Amniotic stem cell (primary cell): ENCODE measurements around the gene SPEG.
A peak's percentile ranks its signal among the peaks of the same experiment; 100 is the strongest.

Experiments used
- DNase-seq: peaks from one replicate; lab custom pipeline; 2025; lab: John Stamatoyannopoulos, UW

Gene SPEG

DNA sequence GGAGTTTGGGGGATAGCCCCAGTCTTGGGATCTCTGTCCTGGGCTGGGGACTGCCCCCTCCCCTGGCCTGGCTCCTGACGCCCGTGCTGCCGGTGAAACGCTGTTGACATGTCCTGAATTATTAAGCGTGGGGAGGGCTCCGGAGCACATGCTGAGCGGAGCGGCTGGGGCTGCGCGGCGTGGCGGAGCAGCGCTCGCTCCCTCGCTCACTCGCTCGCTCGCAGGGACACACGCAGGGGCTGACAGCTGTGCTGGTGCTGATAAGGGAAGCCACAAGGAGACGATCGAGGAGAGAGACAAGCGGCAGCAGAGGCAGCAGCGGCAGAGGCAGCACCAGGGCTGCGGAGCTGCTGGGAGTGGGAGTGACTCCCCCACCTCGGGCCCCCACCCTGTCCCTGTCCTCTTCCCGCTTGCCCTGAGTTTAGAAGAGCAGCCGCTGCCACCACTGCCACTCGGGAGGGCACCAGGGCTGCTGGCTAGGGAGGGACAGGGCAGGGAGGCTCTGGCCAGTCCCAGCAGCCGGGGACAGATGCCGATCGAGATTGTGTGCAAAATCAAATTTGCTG, 79.6 kb downstream of the SPEG start, which contains the start of gene ASIC4:
ASIC4 (plus strand) TSS at position 287 of the 566 bp plus-strand sequence; CDS start at position 530, 243 bp downstream.
- no peak for DNase-seq

DNA sequence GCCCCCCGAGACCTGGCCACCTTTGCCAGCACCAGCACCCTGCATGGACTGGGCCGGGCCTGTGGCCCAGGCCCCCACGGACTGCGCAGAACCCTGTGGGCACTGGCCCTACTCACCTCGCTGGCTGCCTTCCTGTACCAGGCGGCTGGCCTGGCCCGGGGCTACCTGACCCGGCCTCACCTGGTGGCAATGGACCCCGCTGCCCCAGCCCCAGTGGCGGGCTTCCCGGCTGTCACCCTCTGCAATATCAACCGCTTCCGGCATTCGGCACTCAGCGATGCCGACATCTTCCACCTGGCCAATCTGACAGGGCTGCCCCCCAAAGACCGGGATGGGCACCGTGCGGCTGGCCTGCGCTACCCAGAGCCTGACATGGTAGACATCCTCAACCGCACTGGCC, 80.2 kb downstream of the SPEG start:
- DNase-seq, result no peak

DNA sequence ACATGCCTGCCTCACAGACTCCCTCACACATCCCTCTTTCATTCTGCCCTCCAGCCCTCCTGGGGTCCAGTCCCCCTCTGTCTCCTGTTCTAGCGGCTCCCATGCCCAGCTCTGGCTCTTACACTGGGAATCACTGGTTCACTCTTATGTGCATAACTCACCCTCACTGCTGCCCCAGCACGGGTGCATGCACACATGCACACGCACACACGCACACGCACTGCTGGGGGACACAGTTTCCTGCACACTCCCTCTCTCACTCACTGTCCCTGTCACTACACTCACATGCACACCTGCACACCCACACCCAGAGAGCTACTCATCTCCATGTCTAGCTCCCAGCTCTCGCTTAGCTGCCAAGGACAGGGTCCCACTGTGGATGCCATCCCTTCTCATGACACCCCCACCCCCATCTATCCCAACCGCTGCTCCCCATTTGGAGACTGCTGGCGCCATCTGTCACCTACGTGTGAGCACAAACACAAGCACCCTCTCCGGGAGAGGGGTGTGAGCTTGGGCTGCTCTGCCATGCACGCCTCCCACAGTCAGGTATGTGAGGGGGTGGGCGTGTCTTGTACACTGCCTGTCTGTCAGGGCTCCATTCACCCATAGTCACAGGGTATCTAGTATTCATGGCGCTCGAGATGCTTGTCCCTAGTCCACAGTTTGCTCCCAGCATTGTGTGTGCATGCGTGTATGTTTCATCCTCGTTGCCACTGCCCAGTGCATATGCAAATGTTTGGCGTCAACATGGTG, 81.4 kb downstream of the SPEG start:
- DNase-seq, result no peak

DNA sequence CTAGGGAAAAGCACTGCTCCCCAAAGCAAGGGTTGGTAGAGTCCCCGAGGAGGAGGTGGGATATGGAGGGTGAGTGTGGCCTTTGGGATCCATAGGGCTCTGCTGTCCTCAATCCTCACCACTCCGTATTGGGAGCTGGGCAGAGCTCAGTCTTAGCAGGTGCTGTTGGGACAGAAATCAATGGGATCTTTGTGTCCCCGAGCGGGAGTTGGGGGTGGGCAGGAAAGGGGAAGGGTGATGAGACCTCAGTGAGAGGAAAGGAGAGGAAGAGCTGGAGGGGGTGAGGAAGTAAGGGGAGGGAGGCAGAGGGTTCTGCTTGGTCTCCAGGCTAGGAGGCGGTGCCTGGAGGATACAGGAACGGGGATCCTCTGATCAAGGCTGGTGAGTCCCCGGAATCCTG, 82.2 kb downstream of the SPEG start:
- DNase-seq, result no peak

DNA sequence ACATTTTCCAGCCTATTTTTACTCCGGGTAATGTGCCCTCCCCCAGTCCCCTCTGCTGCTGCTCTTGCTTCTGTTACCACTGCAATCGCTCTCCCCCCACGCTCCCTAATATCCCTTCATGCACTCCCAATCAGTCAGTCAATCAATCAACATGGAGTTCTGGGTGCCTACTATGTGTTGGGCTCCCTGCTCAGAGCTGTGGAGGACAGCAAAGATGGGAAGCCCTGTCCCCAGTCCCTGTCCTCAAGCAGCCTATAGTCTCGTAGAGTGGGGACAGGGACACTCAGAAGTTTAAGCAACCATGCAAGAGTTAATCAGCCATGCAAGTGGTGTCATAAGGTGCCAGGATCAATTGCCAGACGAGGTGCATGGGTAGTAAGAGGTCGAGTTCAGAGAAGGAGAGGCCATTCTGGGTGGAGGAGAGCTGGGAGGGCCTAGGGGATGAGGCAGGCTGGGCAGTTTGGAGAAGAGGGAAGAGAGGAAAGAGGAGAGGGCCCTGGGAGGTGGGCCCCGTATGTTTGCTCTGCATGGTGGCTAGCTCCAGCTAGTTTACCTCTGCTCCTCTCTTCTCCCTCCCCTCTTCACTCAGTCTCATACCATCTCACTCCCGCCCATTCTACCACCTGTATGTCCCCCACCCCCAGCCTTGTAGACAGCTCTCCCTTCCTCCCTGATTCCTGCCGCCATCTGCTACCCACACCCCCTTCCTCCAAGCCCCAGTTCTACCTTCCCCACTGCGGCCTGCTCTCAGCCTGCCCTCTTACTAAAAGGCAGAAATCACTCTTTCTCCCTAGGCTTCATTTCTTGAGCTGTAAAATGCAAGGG, 83.5 kb downstream of the SPEG start:
- DNase-seq, result no peak

DNA sequence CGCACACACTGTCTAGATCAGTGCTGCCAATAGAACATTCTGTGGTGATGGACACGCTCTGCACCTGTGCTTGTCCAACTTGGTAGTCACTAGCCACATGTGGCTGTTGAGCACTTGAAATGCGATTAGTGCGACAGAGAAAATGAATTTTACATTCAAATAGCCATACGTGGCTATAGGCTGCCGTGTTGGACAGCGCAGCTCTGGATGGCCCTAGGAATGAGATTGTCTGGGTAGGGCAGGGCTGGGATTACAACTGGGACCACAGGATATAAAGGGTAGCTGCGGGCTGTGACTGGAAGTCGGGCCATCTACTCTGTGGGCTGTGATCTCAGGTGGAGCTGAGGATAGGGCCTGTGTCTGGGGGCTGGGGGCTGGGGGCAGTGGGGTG, 84.9 kb downstream of the SPEG start:
- DNase-seq, result no peak

DNA sequence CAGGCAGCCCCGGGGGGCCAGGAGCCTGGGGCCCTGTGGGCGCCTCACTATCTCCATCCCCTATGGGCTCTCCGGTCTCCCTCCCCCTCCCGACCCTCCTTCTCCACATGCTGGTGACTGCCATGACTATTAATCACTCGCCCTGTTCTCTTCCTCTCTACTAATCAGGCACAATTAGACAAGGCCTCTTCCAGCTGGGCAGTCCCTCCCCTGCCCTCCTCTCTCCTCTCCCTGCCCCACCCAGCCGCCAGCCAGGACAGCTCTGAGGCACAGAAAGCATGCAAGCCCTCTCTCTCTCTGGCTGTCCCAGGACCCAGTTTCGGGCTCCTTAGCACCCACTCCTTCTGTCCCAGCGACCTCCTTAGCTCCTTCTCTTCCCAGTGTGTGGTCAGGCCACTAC, 85.4 kb downstream of the SPEG start:
- DNase-seq, result no peak

DNA sequence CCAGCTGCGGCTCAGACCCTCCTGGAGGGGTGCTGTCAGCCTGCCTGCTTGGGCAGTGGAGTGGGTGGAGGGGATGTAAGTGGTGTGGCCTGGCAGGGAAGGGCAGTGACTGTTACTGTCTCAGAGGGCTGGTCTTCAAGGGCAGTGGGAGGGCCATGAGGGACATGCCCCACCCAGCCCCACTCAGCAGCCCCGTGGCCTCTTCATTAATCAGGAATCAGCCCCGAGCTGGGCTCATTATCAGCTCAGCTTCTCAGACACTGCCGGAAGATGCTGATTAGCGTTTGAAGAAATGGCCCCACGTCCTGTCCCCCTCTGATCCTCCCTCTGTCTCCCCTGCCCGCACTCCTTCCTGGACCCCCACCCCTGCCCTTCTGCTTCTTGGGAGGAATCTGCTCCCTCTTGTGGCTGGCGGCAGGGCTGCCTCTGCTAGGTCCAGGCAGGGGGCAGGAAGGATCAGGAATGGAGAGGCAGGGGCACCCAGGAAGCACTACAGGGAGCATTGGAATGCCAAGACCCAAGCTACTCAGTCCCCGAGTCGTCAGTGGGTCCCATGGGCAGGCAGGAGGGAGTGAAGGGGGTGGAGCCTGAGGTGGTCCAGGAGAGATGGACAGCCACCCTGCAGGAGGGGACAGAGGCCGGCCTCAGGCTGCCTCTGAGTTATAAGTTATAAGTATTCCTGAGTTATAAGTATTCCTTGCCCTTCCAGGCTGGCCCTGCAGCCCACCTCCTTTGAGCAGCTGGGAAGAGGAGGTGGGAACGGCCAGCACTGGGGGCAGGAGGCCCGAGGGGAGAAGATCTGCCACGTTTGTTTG, 86.6 kb downstream of the SPEG start:
- DNase-seq, result no peak

DNA sequence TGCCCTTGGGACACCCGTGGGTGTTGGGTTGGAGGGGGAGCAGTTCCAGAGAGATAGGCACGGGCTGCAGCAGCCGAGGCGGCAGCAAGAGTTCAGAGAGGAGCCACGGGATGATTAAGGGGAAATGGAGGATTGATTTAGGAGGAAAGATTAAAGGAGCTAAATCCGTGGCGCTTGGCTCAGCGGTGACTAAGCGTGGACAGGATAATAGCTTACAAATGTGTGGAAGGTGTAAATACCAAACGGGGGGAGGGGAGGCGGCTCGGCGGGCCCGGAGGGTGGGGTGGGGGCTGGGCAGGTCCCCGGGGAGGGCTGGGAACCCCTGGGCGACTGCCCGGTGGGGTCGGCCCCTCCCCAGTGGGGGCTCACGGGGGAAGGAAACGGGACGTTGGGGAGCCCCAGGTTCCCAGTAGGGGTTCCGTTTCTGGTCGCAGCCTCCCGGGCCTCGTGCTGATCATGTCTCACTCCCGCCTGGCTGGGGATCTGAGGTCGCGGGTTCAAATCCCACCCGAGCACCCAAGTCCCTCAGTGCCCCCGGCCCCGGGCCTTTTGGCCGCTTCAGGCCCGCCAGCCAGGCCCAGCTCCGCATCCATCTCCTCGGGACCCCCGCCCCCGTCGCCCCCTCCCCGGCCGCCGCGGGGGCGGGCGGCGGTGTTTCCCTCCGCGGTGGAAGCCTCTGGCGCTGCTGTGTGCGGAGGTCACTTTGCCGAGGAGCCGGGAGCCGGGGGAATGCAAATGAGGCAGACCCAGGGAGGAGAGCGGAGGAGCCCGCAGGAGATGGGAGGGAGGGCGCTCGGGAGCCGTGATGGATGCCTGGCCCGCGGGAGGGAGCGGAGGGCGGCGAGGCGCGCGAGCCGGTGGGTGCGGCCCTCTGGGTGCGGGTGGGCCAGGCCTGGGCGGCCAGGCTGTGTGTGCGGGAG, 87.7 kb downstream of the SPEG start:
- peak; percentile 22 for DNase-seq

DNA sequence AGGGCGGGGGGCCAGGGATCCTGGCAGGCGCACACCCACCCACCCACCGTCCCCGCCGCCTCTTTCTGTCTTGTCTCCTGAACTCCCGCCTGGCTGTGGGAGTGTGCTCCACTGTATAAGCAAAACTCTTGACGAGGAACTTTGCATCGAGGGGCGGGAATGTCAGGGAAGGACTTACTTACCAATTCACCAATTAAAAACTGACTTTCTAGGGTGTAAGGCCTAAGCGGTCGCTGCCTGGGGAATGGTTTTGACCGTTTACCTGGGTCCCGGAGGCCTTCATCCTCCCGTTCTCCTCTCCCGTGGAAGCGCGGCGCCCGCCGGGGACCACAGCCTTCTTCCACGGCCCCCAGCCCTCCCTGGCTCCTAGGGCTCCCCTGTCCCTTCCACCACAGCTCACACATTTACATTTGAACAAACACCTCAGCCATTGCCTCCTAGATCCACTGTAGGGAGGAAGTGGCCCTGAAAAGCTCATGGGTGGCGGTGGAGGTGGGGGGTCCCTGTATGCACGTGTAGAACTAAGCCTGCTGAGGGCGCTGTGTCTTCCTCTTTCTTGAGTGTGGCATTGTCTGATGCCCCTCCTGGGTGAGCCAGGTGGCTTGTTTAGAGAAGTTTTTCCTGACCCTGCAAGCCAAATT, 88.5 kb downstream of the SPEG start:
- DNase-seq, result no peak

DNA sequence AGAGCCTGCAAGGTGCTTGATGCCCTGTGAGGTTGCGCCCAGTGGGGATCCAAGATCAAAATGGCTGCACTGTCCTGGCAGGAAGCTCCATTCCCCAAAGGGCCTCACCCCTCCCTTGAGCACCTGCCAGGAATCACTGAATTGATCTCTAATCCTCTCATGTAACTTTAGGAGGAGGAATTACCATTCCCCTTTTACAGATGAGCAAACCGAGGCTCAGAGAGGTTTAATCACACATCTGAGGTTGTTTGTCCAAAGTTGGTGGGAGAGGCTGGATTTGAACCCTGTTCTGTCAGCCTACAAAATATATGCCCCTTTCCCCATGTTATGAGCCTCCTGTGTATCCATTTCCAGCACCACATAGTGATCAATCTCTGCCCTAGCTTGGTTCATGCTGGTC, 90.2 kb downstream of the SPEG start:
- DNase-seq, result no peak

DNA sequence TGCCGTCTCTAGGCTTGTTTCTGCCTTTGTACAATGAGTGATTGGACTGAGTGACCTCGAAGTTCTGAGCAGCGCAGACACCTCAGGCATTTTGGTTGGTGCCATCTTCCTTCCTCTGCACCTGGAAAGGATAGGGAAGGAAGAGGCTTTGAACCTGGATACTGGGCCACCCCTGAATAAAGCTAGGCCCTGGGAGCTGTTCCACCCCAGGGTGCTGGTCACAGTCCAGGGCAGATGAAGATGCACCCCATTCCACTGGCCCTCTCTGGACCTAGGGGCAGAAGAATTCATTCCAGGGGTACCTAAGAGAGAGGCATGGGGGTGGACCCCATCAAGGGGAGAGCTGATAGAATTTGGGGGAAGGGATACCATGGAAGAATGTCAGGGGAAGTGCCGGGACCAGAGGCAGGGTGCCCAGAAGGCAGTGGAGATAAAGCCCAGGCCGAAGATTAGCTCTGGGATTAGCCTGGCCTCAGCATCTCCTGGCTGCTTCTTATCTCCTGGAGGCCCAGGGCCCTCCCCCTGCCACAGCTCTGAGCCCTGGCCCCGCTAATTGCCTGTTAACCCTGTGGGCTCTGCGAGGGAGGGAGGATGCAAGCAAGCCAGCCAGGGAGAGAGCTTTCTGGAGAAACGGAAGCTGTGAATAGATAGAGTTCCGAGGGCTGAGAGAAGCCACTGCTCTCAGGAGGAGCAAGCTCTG, 91.0 kb downstream of the SPEG start:
- no peak for DNase-seq

DNA sequence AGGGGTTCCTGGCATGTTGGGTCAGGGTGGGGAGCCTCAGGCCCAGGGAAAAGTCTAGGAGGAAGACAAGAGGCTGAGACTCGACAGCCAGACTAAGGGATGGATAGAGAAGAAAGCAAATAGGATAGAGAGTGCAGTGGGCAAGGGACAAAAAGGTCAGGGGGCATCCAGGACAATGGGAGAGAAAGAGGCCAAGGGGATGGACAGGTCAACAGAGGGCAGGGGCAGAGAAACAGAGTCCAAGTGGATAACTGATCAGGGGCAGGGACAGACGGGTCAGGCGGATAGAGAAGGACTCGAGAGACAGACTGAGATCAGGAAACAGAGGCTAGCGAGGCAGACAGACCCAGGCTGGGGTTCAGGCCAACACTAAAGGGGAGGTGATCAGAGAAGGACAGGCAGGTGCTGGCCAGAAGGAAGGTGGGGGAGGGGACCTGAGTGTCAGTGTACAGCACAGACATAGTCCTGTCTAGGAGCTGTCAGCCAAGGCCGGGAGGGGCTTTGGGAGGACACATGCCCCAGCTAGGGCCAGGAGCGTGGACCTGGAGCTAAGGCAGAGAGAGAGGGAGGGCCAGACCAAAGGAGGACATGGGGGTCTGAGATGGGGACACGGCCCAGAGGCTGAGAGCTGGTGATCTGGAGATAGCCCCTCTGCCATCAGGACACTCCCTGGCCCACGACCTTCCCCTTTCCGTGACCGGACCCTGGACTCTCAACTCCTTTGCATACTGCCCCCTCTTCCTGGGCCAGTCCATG, 91.9 kb downstream of the SPEG start:
- no peak for DNase-seq

DNA sequence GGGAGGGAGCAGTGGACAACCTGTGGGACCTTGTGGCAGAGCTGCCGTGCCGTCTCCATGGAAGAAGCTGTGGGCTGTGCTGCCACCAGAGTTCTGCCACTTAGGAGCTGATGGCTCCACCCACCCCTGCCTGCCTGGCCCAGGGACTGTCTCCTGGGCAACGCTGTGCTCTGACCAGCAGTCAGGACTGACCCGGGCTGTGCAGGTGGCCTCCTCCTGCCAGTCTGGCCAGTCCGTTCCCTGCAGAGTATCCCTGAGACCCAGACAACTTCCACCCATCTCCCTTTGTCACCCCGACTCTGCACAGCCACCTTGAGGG, 92.4 kb downstream of the SPEG start:
- DNase-seq, result no peak

DNA sequence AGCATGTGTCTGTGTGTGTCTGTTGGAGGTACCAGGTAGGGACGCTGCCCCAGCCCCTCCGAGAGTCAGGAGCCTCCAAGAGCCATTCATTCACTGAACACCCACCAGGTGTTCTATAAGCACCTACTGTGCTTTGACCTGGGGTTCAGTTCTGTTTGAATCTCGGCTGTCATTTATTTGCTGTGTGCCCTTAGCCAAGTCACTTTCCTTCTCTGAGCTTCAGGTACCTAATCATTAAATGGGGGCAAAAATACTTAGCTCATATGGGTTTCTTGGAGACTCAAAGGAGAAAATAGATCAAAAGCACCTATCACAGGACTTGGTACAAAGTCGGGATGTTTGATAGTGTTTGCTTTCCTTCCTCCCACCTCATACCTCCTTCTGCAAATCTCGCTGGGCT, 92.8 kb downstream of the SPEG start:
- DNase-seq, result no peak

DNA sequence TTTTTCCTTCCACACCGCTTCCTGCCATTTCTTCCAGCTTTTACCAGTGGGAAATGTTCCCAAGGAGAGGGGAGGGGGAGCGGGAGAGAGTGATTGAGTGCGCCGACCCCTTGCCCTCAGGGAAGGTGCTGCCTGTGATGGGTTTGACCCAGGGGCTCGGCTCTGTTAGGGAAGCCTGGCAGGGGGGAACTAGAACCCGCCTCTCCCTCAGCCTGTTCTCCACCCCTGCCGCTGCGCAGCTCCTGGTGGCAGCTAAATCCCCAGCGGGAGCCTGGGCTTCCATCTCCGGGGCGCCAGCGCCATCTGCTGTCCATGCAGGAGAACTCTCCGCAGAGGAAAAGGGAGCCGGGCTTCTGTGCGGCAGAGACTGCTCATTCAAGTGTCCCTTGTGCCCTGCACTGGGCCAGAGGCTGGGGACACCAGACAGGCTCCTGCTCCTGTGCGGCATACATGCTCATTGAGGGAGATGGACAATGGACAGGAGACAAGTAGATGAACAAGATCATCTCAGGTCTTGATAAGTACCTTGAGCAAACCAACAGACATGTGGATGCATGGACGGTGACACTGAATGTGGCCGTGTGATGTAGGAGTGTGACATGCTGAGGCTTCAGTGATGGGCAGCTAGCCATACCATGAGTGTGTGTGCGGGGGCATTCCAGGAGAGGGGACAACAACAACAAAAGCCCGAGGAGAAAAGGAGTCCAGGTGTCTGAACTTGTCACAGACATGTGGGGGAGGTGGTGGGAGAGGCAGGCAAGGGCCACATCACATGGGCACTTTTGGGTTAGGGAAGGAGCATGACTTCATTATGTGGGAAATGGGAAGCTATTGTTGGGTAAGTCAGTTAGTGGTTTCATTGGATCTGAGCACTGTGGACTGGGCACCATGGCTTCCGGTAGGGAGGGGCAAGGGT, 95.7 kb downstream of the SPEG start:
- DNase-seq, result peak; percentile 77

DNA sequence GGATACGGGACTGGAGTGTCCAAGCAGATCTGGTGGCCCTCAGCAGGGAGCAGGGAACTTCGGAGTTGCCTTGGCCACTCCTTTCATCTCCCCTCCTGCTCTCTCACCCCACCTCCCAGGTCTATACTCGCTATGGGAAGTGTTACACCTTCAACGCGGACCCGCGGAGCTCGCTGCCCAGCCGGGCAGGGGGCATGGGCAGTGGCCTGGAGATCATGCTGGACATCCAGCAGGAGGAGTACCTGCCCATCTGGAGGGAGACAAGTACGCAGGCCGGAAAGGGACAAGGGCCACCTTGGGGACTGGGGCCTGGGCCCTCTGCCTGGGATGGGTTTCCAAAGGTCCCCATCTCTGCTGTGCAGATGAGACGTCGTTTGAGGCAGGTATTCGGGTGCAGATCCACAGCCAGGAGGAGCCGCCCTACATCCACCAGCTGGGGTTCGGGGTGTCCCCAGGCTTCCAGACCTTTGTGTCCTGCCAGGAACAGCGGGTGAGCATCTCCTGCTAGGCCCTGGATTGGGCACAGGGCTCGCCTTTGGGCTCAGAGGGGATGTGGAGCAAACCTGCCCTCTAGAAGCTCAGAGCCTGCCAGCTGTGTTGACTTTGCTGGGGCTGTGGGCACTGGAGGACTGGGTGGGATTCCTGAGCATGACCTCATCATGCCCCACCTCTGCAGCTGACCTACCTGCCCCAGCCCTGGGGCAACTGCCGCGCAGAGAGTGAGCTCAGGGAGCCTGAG, 97.2 kb downstream of the SPEG start:
- DNase-seq, result no peak

DNA sequence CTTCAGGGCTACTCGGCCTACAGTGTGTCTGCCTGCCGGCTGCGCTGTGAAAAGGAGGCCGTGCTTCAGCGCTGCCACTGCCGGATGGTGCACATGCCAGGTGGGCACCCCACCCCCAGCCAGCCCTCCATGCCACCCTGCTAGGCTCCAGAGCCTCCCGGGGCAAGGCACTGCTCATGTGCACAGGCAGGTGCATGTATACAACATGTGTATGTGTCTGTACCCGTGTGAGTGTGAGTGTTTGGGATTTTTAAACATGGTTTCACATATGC, 97.7 kb downstream of the SPEG start:
- DNase-seq, result no peak
